ENCODE results near the gene EPAS1. TPM values are rescaled to one million over a fixed set of nuclear protein-coding genes. Genes with fewer than 3 reads are reported as not detected.

The EPAS1 gene
- total and polyA plus RNA-seq, 2 of the 13 experiments (the other 11 are each of a cell fraction or from before 2014, with no cell fraction given): 47.1 to 182 TPM

GRCh38 chr2:46294176-46294836, 2.9 kb upstream of the EPAS1 start (continued):
- TF ChIP-seq, protein P1, sequence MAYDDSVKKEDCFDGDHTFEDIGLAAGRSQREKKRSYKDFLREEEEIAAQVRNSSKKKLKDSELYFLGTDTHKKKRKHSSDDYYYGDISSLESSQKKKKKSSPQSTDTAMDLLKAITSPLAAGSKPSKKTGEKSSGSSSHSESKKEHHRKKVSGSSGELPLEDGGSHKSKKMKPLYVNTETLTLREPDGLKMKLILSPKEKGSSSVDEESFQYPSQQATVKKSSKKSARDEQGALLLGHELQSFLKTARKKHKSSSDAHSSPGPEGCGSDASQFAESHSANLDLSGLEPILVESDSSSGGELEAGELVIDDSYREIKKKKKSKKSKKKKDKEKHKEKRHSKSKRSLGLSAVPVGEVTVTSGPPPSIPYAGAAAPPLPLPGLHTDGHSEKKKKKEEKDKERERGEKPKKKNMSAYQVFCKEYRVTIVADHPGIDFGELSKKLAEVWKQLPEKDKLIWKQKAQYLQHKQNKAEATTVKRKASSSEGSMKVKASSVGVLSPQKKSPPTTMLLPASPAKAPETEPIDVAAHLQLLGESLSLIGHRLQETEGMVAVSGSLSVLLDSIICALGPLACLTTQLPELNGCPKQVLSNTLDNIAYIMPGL (CRISPR knock-in tag; IDR thresholded peaks at IDR 0.05; ENCODE audit: borderline replicate concordance in 1 of 2, low read depth in 1 of 2): 0 out of 4 replicates have a peak, but pooled peaks of 1 of the 2 experiments have one; percentile 52
- TF ChIP-seq ZNF343 (CRISPR knock-in tag; IDR thresholded peaks at IDR 0.05) (no peak), KDM5B (CRISPR knock-in tag; IDR thresholded peaks at IDR 0.05; ENCODE audit: borderline replicate concordance) (no peak), POGK (CRISPR knock-in tag; conservative IDR thresholded peaks at IDR 0.05) (no peak), THYN1 (CRISPR knock-in tag; IDR thresholded peaks at IDR 0.05; ENCODE audit: borderline replicate concordance, low read depth) (no peak), DMAP1 (CRISPR knock-in tag; IDR thresholded peaks at IDR 0.05) (no peak), TMF1 (CRISPR knock-in tag; IDR thresholded peaks at IDR 0.05; ENCODE audit: low read depth) (no peak), ELF3 (CRISPR knock-in tag; IDR thresholded peaks at IDR 0.05) (no peak), ZNF766 (CRISPR knock-in tag; IDR thresholded peaks at IDR 0.05; ENCODE audit: borderline replicate concordance) (no peak), CENPT (CRISPR knock-in tag; IDR thresholded peaks at IDR 0.05; ENCODE audit: low read depth) (no peak), CCAR2 (optimal IDR thresholded peaks at IDR 0.05; ENCODE audit: low read depth, low read length) (no peak), NFIB (CRISPR knock-in tag; IDR thresholded peaks at IDR 0.05; ENCODE audit: borderline replicate concordance) (no peak), ZFP82 (CRISPR knock-in tag; IDR thresholded peaks at IDR 0.05; ENCODE audit: borderline replicate concordance) (no peak), TEF (CRISPR knock-in tag; IDR thresholded peaks at IDR 0.05) (no peak), ZNF3 (CRISPR knock-in tag; IDR thresholded peaks at IDR 0.05) (no peak), ZNF430 (CRISPR knock-in tag; IDR thresholded peaks at IDR 0.05) (no peak), HNF4G (IDR thresholded peaks at IDR 0.05; ENCODE audit: borderline replicate concordance, low read depth, low read length) (no peak), HNF4G (CRISPR knock-in tag; IDR thresholded peaks at IDR 0.05; ENCODE audit: borderline replicate concordance, low read depth) (no peak), NCOA2 (CRISPR knock-in tag; IDR thresholded peaks at IDR 0.05) (no peak), GATAD2A (CRISPR knock-in tag; IDR thresholded peaks at IDR 0.05) (0 out of 2 replicates have a peak, but pooled peaks have one; percentile 21), BHLHE40 (IDR thresholded peaks at IDR 0.05; ENCODE audit: low read length) (no peak), NONO (IDR thresholded peaks at IDR 0.05) (no peak), NONO (CRISPR knock-in tag; conservative IDR thresholded peaks at IDR 0.05) (no peak)
- TF ChIP-seq, protein P2, sequence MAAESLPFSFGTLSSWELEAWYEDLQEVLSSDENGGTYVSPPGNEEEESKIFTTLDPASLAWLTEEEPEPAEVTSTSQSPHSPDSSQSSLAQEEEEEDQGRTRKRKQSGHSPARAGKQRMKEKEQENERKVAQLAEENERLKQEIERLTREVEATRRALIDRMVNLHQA (CRISPR knock-in tag; IDR thresholded peaks at IDR 0.05): no peak
- TF ChIP-seq, protein P3, sequence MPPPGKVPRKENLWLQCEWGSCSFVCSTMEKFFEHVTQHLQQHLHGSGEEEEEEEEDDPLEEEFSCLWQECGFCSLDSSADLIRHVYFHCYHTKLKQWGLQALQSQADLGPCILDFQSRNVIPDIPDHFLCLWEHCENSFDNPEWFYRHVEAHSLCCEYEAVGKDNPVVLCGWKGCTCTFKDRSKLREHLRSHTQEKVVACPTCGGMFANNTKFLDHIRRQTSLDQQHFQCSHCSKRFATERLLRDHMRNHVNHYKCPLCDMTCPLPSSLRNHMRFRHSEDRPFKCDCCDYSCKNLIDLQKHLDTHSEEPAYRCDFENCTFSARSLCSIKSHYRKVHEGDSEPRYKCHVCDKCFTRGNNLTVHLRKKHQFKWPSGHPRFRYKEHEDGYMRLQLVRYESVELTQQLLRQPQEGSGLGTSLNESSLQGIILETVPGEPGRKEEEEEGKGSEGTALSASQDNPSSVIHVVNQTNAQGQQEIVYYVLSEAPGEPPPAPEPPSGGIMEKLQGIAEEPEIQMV (CRISPR knock-in tag; IDR thresholded peaks at IDR 0.05; ENCODE audit: low read depth): no peak
